Measurements from ENCODE around the gene IKBKE. TPM values are rescaled to one million over a fixed set of nuclear protein-coding genes. Genes with fewer than 3 reads are reported as not detected.

Gene IKBKE
- total and polyA plus RNA-seq, 2 experiments from 2014 or later: 14.5 to 17.7 TPM

DNA sequence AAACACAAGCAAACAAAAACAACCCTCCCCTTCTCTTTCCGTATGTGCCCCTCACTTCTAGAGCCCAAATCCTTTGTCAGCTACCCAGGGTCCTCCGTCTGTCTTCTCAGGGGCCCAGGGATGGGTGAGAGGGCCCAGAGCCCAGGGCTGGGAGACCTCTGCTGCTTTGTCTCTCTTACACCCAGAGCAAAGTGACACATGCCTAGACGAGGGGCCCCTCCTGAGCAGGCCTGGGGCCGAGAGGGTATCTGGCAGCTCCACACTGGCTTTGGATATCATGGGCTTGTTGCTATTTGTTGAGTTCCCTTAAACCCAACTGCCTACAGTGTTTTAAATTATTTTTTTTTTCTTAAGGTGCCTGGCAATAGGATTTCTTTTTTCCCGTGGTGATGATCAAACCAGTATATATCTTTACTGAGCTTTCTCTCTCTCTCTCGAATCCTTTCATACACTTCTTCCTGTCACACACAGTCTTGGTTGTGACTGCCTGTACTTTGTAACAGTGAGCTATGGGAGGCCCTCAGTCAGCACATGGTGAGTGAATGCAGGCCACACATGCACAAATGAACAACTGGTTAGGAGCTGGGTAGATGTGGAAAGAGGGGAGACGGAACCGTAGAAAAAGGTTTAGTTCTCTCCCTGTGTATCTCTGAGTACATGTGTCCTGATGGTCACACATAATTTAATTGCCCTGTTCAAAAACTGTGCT is 51.6 kb downstream of the IKBKE start:
- in situ Hi-C loops (cut with MboI): no loop called here
- 60 to 69% methylated on average over 8 of the region's 8 CpGs for WGBS, 2 experiments (ENCODE audit: low coverage in 1 of 2, low lambda C conversion rate in 2 of 2, missing lambda C conversion rate in 2 of 2)
- Histone ChIP-seq H2AFZ (no peak overlapping the region), H3K27me3 (replicated peaks; ENCODE audit: insufficient read depth) (no peaks in the 10 kb centered on the region), H3K9ac (no peak overlapping the region), H4K20me1 (ENCODE audit: insufficient read depth) (no peaks in the 10 kb centered on the region), H3K9me2 (ENCODE audit: insufficient read depth) (no peaks in the 10 kb centered on the region), H3K4me1 (ENCODE audit: insufficient read depth) (no peaks in the 10 kb centered on the region), H3F3A (ENCODE audit: insufficient read depth) (no peaks in the 10 kb centered on the region), H3K9me3 (ENCODE audit: low read depth) (no peaks in the 10 kb centered on the region), H3K79me2 (ENCODE audit: insufficient read depth) (no peaks in the 10 kb centered on the region), H3K36me3 (ENCODE audit: low read depth) (no peaks in the 10 kb centered on the region), H3K4me3 (no peak overlapping the region), H3K4me2 (ENCODE audit: unreplicated experiment) (no peak overlapping the region), H3K27ac (no peak overlapping the region)
- no peak for DNase-seq
- TF ChIP-seq EZH2phosphoT487 (IDR thresholded peaks at IDR 0.05; ENCODE audit: insufficient read depth, low read depth): no peak
- TF ChIP-seq EZH2 (IDR thresholded peaks at IDR 0.05; ENCODE audit: insufficient read depth, poor library complexity, severe bottlenecking): no peak

DNA sequence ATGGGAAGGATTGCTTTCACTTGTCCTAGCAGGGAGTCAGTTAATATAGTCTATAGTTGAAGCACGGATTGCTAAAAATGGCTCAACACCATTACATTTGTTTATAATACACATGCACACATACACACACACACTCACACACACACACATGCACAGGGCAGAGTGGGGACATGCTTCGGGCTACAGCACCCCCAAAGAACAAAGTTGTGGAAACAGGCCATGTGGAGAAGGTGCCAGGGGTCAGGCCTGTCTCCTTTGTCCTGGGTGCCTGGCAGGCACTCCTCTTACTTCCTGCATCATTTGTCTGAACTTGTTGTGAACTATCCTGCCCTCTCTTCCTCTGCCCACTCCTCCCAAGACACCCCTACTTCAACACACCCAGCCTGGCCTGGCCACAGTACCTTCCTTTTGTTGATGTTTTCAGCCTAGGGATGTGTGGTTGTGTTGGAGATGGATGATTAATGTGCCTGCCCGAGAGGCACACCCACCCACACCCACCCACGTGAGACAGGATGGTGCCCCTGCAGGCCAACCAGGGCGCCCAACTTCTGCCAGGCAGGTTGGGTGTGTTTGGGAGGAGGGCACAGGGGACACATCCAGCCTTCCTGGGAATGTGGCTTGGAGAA is 54.6 kb downstream of the IKBKE start:
- H3K9me2 ChIP-seq (ENCODE audit: insufficient read depth): no peaks in the 10 kb centered on the region
- no peak for DNase-seq
- H3K9me3 ChIP-seq (ENCODE audit: low read depth): no peaks in the 10 kb centered on the region
- no peak overlapping the region for H2AFZ ChIP-seq
- no peak overlapping the region for H3K9ac ChIP-seq
- no peak overlapping the region for H3K4me3 ChIP-seq
- H3K4me1 ChIP-seq (ENCODE audit: insufficient read depth): no peaks in the 10 kb centered on the region
- H3K4me2 ChIP-seq (ENCODE audit: unreplicated experiment): no peak overlapping the region
- no peak overlapping the region for H3K27ac ChIP-seq
- TF ChIP-seq EZH2 (IDR thresholded peaks at IDR 0.05; ENCODE audit: insufficient read depth, poor library complexity, severe bottlenecking) (no peak), EZH2phosphoT487 (IDR thresholded peaks at IDR 0.05; ENCODE audit: insufficient read depth, low read depth) (no peak)
- H3F3A ChIP-seq (ENCODE audit: insufficient read depth): no peaks in the 10 kb centered on the region
- H3K27me3 ChIP-seq (replicated peaks; ENCODE audit: insufficient read depth): no peaks in the 10 kb centered on the region
- in situ Hi-C loops (cut with MboI): no loop called here
- H3K79me2 ChIP-seq (ENCODE audit: insufficient read depth): no peaks in the 10 kb centered on the region
- 56 to 62% methylated on average over 5 of the region's 5 CpGs for WGBS, 2 experiments (ENCODE audit: low coverage in 1 of 2, low lambda C conversion rate in 2 of 2, missing lambda C conversion rate in 2 of 2)
- no peaks in the 10 kb centered on the region for H4K20me1 ChIP-seq (ENCODE audit: insufficient read depth)
- no peaks in the 10 kb centered on the region for H3K36me3 ChIP-seq (ENCODE audit: low read depth)

DNA sequence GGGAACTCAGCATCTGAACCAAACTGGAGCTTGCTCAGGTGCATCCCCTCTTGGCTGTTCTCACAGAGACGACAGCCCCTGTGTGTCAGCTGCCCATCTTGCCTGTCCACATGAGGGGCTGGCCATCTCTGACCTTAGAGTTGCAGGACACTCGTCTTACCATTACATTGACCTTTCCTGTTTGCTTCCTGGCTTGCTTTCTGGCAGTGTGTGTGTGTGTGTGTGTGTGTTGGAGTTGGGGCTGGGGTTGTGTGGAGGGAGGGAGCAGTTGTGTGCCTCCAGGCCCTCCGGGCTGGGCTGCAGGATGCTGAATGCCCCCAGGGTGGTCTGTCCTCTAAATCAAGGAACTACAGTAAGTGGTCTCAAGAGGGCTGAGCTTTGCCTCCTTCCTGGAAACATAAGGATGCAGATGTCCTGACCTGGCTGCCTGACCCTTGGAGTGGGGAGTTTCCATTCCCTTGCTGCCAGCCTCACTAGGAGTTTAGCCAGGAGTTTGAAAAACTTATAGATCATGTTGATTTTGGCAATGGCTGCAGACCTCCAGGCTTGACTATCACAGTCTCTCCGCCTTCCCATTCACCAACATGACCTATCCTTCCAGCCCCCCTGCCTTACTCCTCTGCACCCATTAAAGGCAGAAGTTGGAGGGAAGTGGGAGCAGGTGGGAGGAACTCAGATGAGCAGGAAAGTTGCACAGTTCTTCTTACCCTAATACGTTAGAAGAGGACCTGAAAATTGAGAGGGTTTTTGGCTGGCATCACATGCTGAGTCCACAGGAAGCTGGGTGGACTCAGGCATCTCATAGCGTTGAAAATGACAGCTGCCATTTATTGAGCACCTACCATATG is 56.0 kb downstream of the IKBKE start:
- H3K79me2 ChIP-seq (ENCODE audit: insufficient read depth): no peaks in the 10 kb centered on the region

DNA sequence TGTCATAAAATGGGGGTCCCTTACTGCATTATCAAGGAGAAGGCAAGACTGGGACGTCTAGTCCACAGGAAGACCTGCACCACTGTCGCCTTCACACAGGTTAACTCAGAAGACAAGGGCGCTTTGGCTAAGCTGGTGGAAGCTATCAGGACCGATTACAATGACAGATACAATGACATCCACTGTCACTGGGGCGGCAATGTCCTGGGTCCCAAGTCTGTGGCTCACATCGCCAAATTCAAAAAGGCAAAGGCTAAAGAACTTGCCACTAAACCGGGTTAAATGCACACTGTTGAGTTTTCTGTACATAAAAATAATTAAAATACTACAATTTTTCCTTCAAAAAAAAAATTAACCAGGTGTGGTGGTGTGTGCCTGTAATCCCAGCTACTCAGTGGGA is 59.1 kb downstream of the IKBKE start:
- Histone ChIP-seq H3K9ac (no peak overlapping the region), H3K9me2 (ENCODE audit: insufficient read depth) (no peaks in the 10 kb centered on the region), H3K27ac (no peak overlapping the region), H3F3A (ENCODE audit: insufficient read depth) (no peaks in the 10 kb centered on the region), H3K9me3 (ENCODE audit: low read depth) (no peaks in the 10 kb centered on the region), H4K20me1 (ENCODE audit: insufficient read depth) (no peaks in the 10 kb centered on the region), H3K27me3 (replicated peaks; ENCODE audit: insufficient read depth) (no peaks in the 10 kb centered on the region), H3K79me2 (ENCODE audit: insufficient read depth) (no peaks in the 10 kb centered on the region), H2AFZ (no peak overlapping the region), H3K4me2 (ENCODE audit: unreplicated experiment) (no peak overlapping the region), H3K4me1 (ENCODE audit: insufficient read depth) (no peaks in the 10 kb centered on the region), H3K36me3 (ENCODE audit: low read depth) (no peaks in the 10 kb centered on the region), H3K4me3 (no peak overlapping the region)
- WGBS, 2 experiments (ENCODE audit: low coverage in 1 of 2, low lambda C conversion rate in 2 of 2, missing lambda C conversion rate in 2 of 2): 80 to 83% methylated on average over 7 of the region's 7 CpGs
- TF ChIP-seq EZH2phosphoT487 (IDR thresholded peaks at IDR 0.05; ENCODE audit: insufficient read depth, low read depth): no peak
- no peak for TF ChIP-seq EZH2 (IDR thresholded peaks at IDR 0.05; ENCODE audit: insufficient read depth, poor library complexity, severe bottlenecking)
- DNase-seq: no peak
- in situ Hi-C loops (cut with MboI): no loop called here

More for the DNA sequence above, 56.0 kb downstream of the IKBKE start:
- H3K27me3 ChIP-seq (replicated peaks; ENCODE audit: insufficient read depth): no peaks in the 10 kb centered on the region
- H3K9me2 ChIP-seq (ENCODE audit: insufficient read depth): no peaks in the 10 kb centered on the region
- in situ Hi-C loops (cut with MboI): no loop called here
- no peaks in the 10 kb centered on the region for H4K20me1 ChIP-seq (ENCODE audit: insufficient read depth)
- no peaks in the 10 kb centered on the region for H3K36me3 ChIP-seq (ENCODE audit: low read depth)
- H3K4me1 ChIP-seq (ENCODE audit: insufficient read depth): no peaks in the 10 kb centered on the region
- TF ChIP-seq EZH2 (IDR thresholded peaks at IDR 0.05; ENCODE audit: insufficient read depth, poor library complexity, severe bottlenecking): no peak
- H3K9ac ChIP-seq: no peak overlapping the region
- H3K27ac ChIP-seq: no peak overlapping the region
- H3K4me2 ChIP-seq (ENCODE audit: unreplicated experiment): no peak overlapping the region
- H2AFZ ChIP-seq: no peak overlapping the region
- no peaks in the 10 kb centered on the region for H3K9me3 ChIP-seq (ENCODE audit: low read depth)
- no peaks in the 10 kb centered on the region for H3F3A ChIP-seq (ENCODE audit: insufficient read depth)
- no peak overlapping the region for H3K4me3 ChIP-seq
- DNase-seq: no peak
- WGBS, 2 experiments (ENCODE audit: low coverage in 1 of 2, low lambda C conversion rate in 2 of 2, missing lambda C conversion rate in 2 of 2): 70 to 79% methylated on average over 6 of the region's 6 CpGs
